GM21786 (cell line): ENCODE results near the gene SLC39A9.
"Not testable (repeated sequence)": the region's sequence is repeated elsewhere in the genome, so short reads cannot be mapped to it uniquely, and the experiment has no call there.

Experiments used
- ATAC-seq: cut with Tn5 transposase; IDR thresholded peaks from one replicate; pipeline ENCODE4 v1.9.1; 2021; ENCODE audit not compliant: unreplicated experiment

SLC39A9 gene

GRCh38 chr14:69498286-69498685, 99.8 kb downstream of the SLC39A9 start:
- ATAC-seq = not testable (repeated sequence)

GRCh38 chr14:69499436-69499835, 100.9 kb downstream of the SLC39A9 start:
- ATAC-seq = no peak

- no peak for ATAC-seq
These were observed 101.6 kb downstream of the SLC39A9 start for GRCh38 chr14:69500096-69500495.

GRCh38 chr14:69500736-69501135, 102.2 kb downstream of the SLC39A9 start:
- ATAC-seq = no peak

- no peak for ATAC-seq
These were observed 102.9 kb downstream of the SLC39A9 start for GRCh38 chr14:69501423-69501838.

GRCh38 chr14:69504775-69505174, 106.3 kb downstream of the SLC39A9 start:
- ATAC-seq = no peak

- no peak for ATAC-seq
These were observed 107.1 kb downstream of the SLC39A9 start for GRCh38 chr14:69505338-69506240.

- no peak for ATAC-seq
These were observed 107.7 kb downstream of the SLC39A9 start for GRCh38 chr14:69506241-69506595.
